HG03432 (cell line): Measurements from ENCODE around the gene ITGB7.
A peak's percentile ranks its signal among the peaks of the same experiment; 100 is the strongest.
"Not testable (repeated sequence)": the region's sequence is repeated elsewhere in the genome, so short reads cannot be mapped to it uniquely, and the experiment has no call there.

Experiments
- ATAC-seq: cut with Tn5 transposase; IDR thresholded peaks from one replicate; pipeline ENCODE4 v1.9.1; 2021; ENCODE audit warnings: mild to moderate bottlenecking, moderate library complexity; ENCODE audit not compliant: unreplicated experiment

Gene ITGB7

GRCh38 chr12:53218551-53219291 is 11.7 kb upstream of the ITGB7 start:
- no peak for ATAC-seq

GRCh38 chr12:53217931-53218307 is 10.9 kb upstream of the ITGB7 start:
- ATAC-seq = no peak

GRCh38 chr12:53217051-53217930 is 10.2 kb upstream of the ITGB7 start:
- ATAC-seq = no peak

GRCh38 chr12:53215497-53215896 is 8.4 kb upstream of the ITGB7 start:
- no peak for ATAC-seq

- ATAC-seq = no peak
These were observed 7.8 kb upstream of the ITGB7 start for GRCh38 chr12:53214687-53215455.

GRCh38 chr12:53214221-53214620 is 7.2 kb upstream of the ITGB7 start:
- ATAC-seq = no peak

- ATAC-seq = peak; percentile 57
These were observed 6.3 kb upstream of the ITGB7 start for GRCh38 chr12:53213348-53213747.

GRCh38 chr12:53212931-53213330 is 5.9 kb upstream of the ITGB7 start:
- ATAC-seq = no peak

- no peak for ATAC-seq
These were observed 4.7 kb upstream of the ITGB7 start for GRCh38 chr12:53211476-53212381.

- ATAC-seq = no peak
These were observed 3.8 kb upstream of the ITGB7 start for GRCh38 chr12:53210843-53211242.

GRCh38 chr12:53208877-53209463 is 1.9 kb upstream of the ITGB7 start:
- peak; percentile 42 for ATAC-seq

- ATAC-seq = no peak
These were observed 1.4 kb upstream of the ITGB7 start for GRCh38 chr12:53208435-53208834.

GRCh38 chr12:53205747-53206419 is 1.2 kb downstream of the ITGB7 start:
- peak; percentile 73 for ATAC-seq

- no peak for ATAC-seq
These were observed 2.7 kb downstream of the ITGB7 start for GRCh38 chr12:53204351-53204750.

GRCh38 chr12:53202316-53202715 is 4.7 kb downstream of the ITGB7 start:
- ATAC-seq = not testable (repeated sequence)

GRCh38 chr12:53201639-53202038 is 5.4 kb downstream of the ITGB7 start:
- no peak for ATAC-seq

GRCh38 chr12:53201177-53201541 is 5.9 kb downstream of the ITGB7 start:
- no peak for ATAC-seq

- ATAC-seq = peak; percentile 58
These were observed 6.4 kb downstream of the ITGB7 start for GRCh38 chr12:53200458-53201176.

- peak; percentile 15 for ATAC-seq
These were observed 7.0 kb downstream of the ITGB7 start for GRCh38 chr12:53200107-53200457.
